ENCODE measurements around the gene KLF12.

- TF ChIP-seq CTCF (IDR thresholded peaks at IDR 0.05) (no peak), MAX (IDR thresholded peaks at IDR 0.05) (no peak), JUNB (IDR thresholded peaks at IDR 0.05) (no peak), RNF2 (IDR thresholded peaks at IDR 0.05; ENCODE audit: borderline replicate concordance, low read depth) (no peak), SREBF2 (IDR thresholded peaks at IDR 0.05) (no peak), PBX3 (IDR thresholded peaks at IDR 0.05) (no peak), RFX5 (IDR thresholded peaks at IDR 0.05) (no peak), POLR2A (IDR thresholded peaks at IDR 0.05; ENCODE audit: low read length) (no peak), HOXA7 (CRISPR knock-in tag; IDR thresholded peaks at IDR 0.05) (no peak), RARB (CRISPR knock-in tag; IDR thresholded peaks at IDR 0.05) (no peak), REST (IDR thresholded peaks at IDR 0.05) (no peak), FOSL2 (IDR thresholded peaks at IDR 0.05) (no peak), FOSL2 (CRISPR knock-in tag; IDR thresholded peaks at IDR 0.05) (no peak), NPAS2 (CRISPR knock-in tag; IDR thresholded peaks at IDR 0.05; ENCODE audit: borderline replicate concordance) (no peak)
These were observed 43.2 kb downstream of the KLF12 start for GRCh38 chr13:74090869-74091605.

Data from A549 (cell line).